Gastrocnemius medialis (tissue), 4 donors: Measurements from ENCODE around the gene DMGDH.

Experiments
- POLR2A ChIP-seq, 2 donors: fragments of 450-650 bp; IDR thresholded peaks; one replicate each; pipeline ENCODE4 v1.6.1; 2017; ENCODE audit warnings: antibody characterized with exemption in 2 of 2, mild to moderate bottlenecking in 2 of 2, moderate library complexity in 2 of 2
- TF ChIP-seq, protein P1 (sequence below), 5 experiments: fragments of 450-650 bp in 3 of 5; fragments of 200-600 bp in 2 of 5; sonication (generic) in 2 of 5; IDR thresholded peaks in 4 of 5; conservative IDR thresholded peaks in 1 of 5; 1 replicate in 4 of 5; 2 replicates in 1 of 5; pipeline ENCODE4 v1.5.1; 2016 to 2019; ENCODE audit warnings: antibody characterized with exemption in 5 of 5, mild to moderate bottlenecking in 3 of 5, moderate library complexity in 3 of 5

DNA sequence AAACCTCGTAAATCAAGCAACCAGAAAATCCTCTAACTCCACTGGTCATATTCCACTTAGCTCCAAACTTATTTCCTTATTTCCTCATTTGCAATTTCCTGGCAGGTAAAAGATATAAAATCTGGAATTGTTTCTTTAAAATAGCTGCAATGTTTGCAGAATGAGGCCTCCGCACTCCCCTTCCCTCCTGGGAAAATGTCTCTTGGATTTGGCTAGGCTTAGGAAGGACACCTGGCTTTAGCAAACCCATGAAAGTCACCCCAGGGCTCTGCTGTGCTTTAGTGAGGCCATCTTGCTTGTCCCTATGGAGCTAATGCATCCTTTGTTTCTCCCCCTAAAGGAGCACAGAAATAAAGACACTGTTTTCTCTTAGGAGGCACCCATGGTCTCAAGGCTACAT, 94.9 kb downstream of the DMGDH start:
- TF ChIP-seq, protein P1, sequence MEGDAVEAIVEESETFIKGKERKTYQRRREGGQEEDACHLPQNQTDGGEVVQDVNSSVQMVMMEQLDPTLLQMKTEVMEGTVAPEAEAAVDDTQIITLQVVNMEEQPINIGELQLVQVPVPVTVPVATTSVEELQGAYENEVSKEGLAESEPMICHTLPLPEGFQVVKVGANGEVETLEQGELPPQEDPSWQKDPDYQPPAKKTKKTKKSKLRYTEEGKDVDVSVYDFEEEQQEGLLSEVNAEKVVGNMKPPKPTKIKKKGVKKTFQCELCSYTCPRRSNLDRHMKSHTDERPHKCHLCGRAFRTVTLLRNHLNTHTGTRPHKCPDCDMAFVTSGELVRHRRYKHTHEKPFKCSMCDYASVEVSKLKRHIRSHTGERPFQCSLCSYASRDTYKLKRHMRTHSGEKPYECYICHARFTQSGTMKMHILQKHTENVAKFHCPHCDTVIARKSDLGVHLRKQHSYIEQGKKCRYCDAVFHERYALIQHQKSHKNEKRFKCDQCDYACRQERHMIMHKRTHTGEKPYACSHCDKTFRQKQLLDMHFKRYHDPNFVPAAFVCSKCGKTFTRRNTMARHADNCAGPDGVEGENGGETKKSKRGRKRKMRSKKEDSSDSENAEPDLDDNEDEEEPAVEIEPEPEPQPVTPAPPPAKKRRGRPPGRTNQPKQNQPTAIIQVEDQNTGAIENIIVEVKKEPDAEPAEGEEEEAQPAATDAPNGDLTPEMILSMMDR (IDR thresholded peaks at IDR 0.05 in 4 of 5, conservative IDR thresholded peaks at IDR 0.05 in 1 of 5), result no peak
- no peak for TF ChIP-seq POLR2A (IDR thresholded peaks at IDR 0.05)
